Mucosa of rectum (tissue), 2 donors: Measurements from ENCODE around the gene ABCC1.

ENCODE experiments used
- H3K27ac ChIP-seq, 2 donors: one replicate each; pipeline ENCODE4 v1.7.0; 2013; ENCODE audit warnings: inconsistent platforms in 2 of 2, low read depth in 2 of 2, low read length in 2 of 2
- H3K27me3 ChIP-seq, 2 donors: one replicate each; pipeline ENCODE4 v1.7.0; 2013; ENCODE audit warnings: low read length in 2 of 2; ENCODE audit not compliant: control insufficient read depth in 2 of 2, insufficient read depth in 2 of 2
- H3K36me3 ChIP-seq, 2 donors: one replicate each; pipeline ENCODE4 v1.7.0; 2013; ENCODE audit warnings: low read length in 2 of 2; ENCODE audit not compliant: control insufficient read depth in 2 of 2, insufficient read depth in 2 of 2
- H3K4me1 ChIP-seq, 2 donors: one replicate each; pipeline ENCODE4 v1.7.0; 2013; ENCODE audit warnings: low read length in 2 of 2, mild to moderate bottlenecking in 1 of 2; ENCODE audit not compliant: control insufficient read depth in 2 of 2, insufficient read depth in 2 of 2
- H3K4me3 ChIP-seq, 2 donors: one replicate each; pipeline ENCODE4 v1.7.0; 2013; ENCODE audit warnings: low read length in 2 of 2
- H3K9ac ChIP-seq, 2 donors: one replicate each; pipeline ENCODE4 v1.7.0; 2013; ENCODE audit warnings: low read length in 2 of 2, low read depth in 1 of 2, mild to moderate bottlenecking in 1 of 2
- H3K9me3 ChIP-seq, 2 donors: one replicate each; pipeline ENCODE4 v1.7.0; 2013; ENCODE audit warnings: low read length in 2 of 2; ENCODE audit not compliant: control insufficient read depth in 2 of 2
- donor health status: healthy.
- donor health status: Normal muscosa, but diverticular disease.

Gene ABCC1

GRCh38 chr16:16059160-16059559 is 109.7 kb downstream of the ABCC1 start:
- Histone ChIP-seq H3K4me1 (no peaks in the 10 kb centered on the region), H3K27me3 (no peaks in the 10 kb centered on the region), H3K4me3 (no peak overlapping the region), H3K36me3 (peaks cover 20 to 24% of the 10 kb centered on the region in 2 donors), H3K9ac (no peak overlapping the region), H3K27ac (no peak overlapping the region), H3K9me3 (no peaks in the 10 kb centered on the region)

- H3K9ac ChIP-seq = no peak overlapping the region
- no peaks in the 10 kb centered on the region for H3K27me3 ChIP-seq
- no peaks in the 10 kb centered on the region for H3K4me1 ChIP-seq
- H3K9me3 ChIP-seq = no peaks in the 10 kb centered on the region
- peaks cover 16 to 22% of the 10 kb centered on the region in 2 donors for H3K36me3 ChIP-seq
- H3K4me3 ChIP-seq = no peak overlapping the region
- no peak overlapping the region for H3K27ac ChIP-seq
These were observed 110.6 kb downstream of the ABCC1 start for GRCh38 chr16:16059895-16060590.

GRCh38 chr16:16062023-16062937 is 112.9 kb downstream of the ABCC1 start:
- Histone ChIP-seq H3K27ac (no peak overlapping the region), H3K9ac (no peak overlapping the region), H3K36me3 (peaks cover 11 to 13% of the 10 kb centered on the region in 2 donors), H3K9me3 (no peaks in the 10 kb centered on the region), H3K4me3 (no peak overlapping the region), H3K27me3 (no peaks in the 10 kb centered on the region), H3K4me1 (no peaks in the 10 kb centered on the region)

- no peak overlapping the region for H3K27ac ChIP-seq
- peaks cover 11% of the 10 kb centered on the region in 2 donors for H3K36me3 ChIP-seq
- no peaks in the 10 kb centered on the region for H3K27me3 ChIP-seq
- H3K9me3 ChIP-seq = no peaks in the 10 kb centered on the region
- no peak overlapping the region for H3K4me3 ChIP-seq
- H3K4me1 ChIP-seq = no peaks in the 10 kb centered on the region
- H3K9ac ChIP-seq = no peak overlapping the region
These were observed 114.3 kb downstream of the ABCC1 start for GRCh38 chr16:16063683-16064082.

- H3K9me3 ChIP-seq = no peaks in the 10 kb centered on the region
- no peak overlapping the region for H3K4me3 ChIP-seq
- no peak overlapping the region for H3K9ac ChIP-seq
- peaks cover 6 to 11% of the 10 kb centered on the region in 2 donors for H3K36me3 ChIP-seq
- H3K27me3 ChIP-seq = no peaks in the 10 kb centered on the region
- H3K27ac ChIP-seq = no peak overlapping the region
- no peaks in the 10 kb centered on the region for H3K4me1 ChIP-seq
These were observed 115.5 kb downstream of the ABCC1 start for GRCh38 chr16:16064874-16065384.

- no peaks in the 10 kb centered on the region for H3K4me1 ChIP-seq
- no peaks in the 10 kb centered on the region for H3K9me3 ChIP-seq
- no peaks in the 10 kb centered on the region for H3K27me3 ChIP-seq
- no peak overlapping the region for H3K9ac ChIP-seq
- H3K4me3 ChIP-seq = no peak overlapping the region
- H3K27ac ChIP-seq = no peak overlapping the region
- H3K36me3 ChIP-seq = peaks cover 4 to 7% of the 10 kb centered on the region in 2 donors
These were observed 117.7 kb downstream of the ABCC1 start for GRCh38 chr16:16067127-16067526.

- peaks cover 8 to 30% of the 10 kb centered on the region in 2 donors for H3K36me3 ChIP-seq
- H3K4me1 ChIP-seq = no peaks in the 10 kb centered on the region
- H3K27me3 ChIP-seq = no peaks in the 10 kb centered on the region
- H3K9ac ChIP-seq = no peak overlapping the region
- H3K9me3 ChIP-seq = no peaks in the 10 kb centered on the region
- no peak overlapping the region for H3K4me3 ChIP-seq
- no peak overlapping the region for H3K27ac ChIP-seq
These were observed 122.3 kb downstream of the ABCC1 start for GRCh38 chr16:16071631-16072244.

- no peaks in the 10 kb centered on the region for H3K27me3 ChIP-seq
- no peak overlapping the region for H3K9ac ChIP-seq
- H3K4me1 ChIP-seq = no peaks in the 10 kb centered on the region
- no peaks in the 10 kb centered on the region for H3K9me3 ChIP-seq
- no peak overlapping the region for H3K4me3 ChIP-seq
- H3K36me3 ChIP-seq = peaks cover 14 to 32% of the 10 kb centered on the region in 2 donors
- H3K27ac ChIP-seq = no peak overlapping the region
These were observed 123.7 kb downstream of the ABCC1 start for GRCh38 chr16:16073001-16073545.

GRCh38 chr16:16073891-16074881 is 124.8 kb downstream of the ABCC1 start:
- Histone ChIP-seq H3K9ac (no peak overlapping the region), H3K4me3 (no peak overlapping the region), H3K27ac (no peak overlapping the region), H3K27me3 (no peaks in the 10 kb centered on the region), H3K9me3 (no peaks in the 10 kb centered on the region), H3K36me3 (peaks cover 14 to 36% of the 10 kb centered on the region in 2 donors), H3K4me1 (no peaks in the 10 kb centered on the region)
